Measurements from ENCODE around the gene CFB. TPM values are rescaled to one million over a fixed set of nuclear protein-coding genes. Genes with fewer than 3 reads are reported as not detected.

CFB gene
- total and polyA plus RNA-seq, 2 of the 13 experiments (the other 11 are each of a cell fraction or from before 2014, with no cell fraction given) = 171 to 513 TPM

- TF ChIP-seq ETS1 (CRISPR knock-in tag; IDR thresholded peaks at IDR 0.05) (0 out of 2 replicates have a peak, but pooled peaks have one; percentile 44), PITX1 (CRISPR knock-in tag; IDR thresholded peaks at IDR 0.05) (no peak), DMAP1 (CRISPR knock-in tag; IDR thresholded peaks at IDR 0.05) (no peak), ZNF782 (CRISPR knock-in tag; IDR thresholded peaks at IDR 0.05; ENCODE audit: borderline replicate concordance) (no peak), MNT (IDR thresholded peaks at IDR 0.05) (no peak), PBX3 (CRISPR knock-in tag; IDR thresholded peaks at IDR 0.05; ENCODE audit: borderline replicate concordance) (no peak), MTF2 (CRISPR knock-in tag; IDR thresholded peaks at IDR 0.05; ENCODE audit: borderline replicate concordance) (0 out of 2 replicates have a peak, but pooled peaks have one; percentile 54), ZNF652 (CRISPR knock-in tag; IDR thresholded peaks at IDR 0.05; ENCODE audit: borderline replicate concordance, low read depth) (no peak), ZXDC (CRISPR knock-in tag; IDR thresholded peaks at IDR 0.05) (no peak), ZBTB4 (CRISPR knock-in tag; IDR thresholded peaks at IDR 0.05; ENCODE audit: borderline replicate concordance) (peak; percentile 80; the same call in 1 of the 2 replicates), ZBTB25 (CRISPR knock-in tag; IDR thresholded peaks at IDR 0.05) (no peak), THAP9 (CRISPR knock-in tag; IDR thresholded peaks at IDR 0.05; ENCODE audit: borderline replicate concordance) (peak; percentile 18; the same call in 1 of the 2 replicates)
Measured at GRCh38 chr6:31900917-31901414, 44.9 kb upstream of the CFB start (continued).
